GM18861 (cell line): ENCODE data around the gene DTNBP1.

Source experiments
- ATAC-seq: cut with Tn5 transposase; IDR thresholded peaks from one replicate; pipeline ENCODE4 v1.9.1; 2021; ENCODE audit not compliant: unreplicated experiment

DTNBP1 gene

GRCh38 chr6:15517600-15517999 lies 145.2 kb downstream of the DTNBP1 start:
- no peak for ATAC-seq

- ATAC-seq, result no peak
Observed at GRCh38 chr6:15516923-15517560, 145.8 kb downstream of the DTNBP1 start.

- ATAC-seq, result no peak
Observed at GRCh38 chr6:15516378-15516777, 146.4 kb downstream of the DTNBP1 start.

GRCh38 chr6:15515660-15516375 lies 147.0 kb downstream of the DTNBP1 start:
- ATAC-seq, result no peak

GRCh38 chr6:15515226-15515625 lies 147.6 kb downstream of the DTNBP1 start:
- ATAC-seq, result no peak

- no peak for ATAC-seq
Observed at GRCh38 chr6:15513801-15514711, 148.8 kb downstream of the DTNBP1 start.

GRCh38 chr6:15513131-15513771 lies 149.6 kb downstream of the DTNBP1 start:
- ATAC-seq, result no peak

- ATAC-seq, result no peak
Observed at GRCh38 chr6:15512721-15513120, 150.1 kb downstream of the DTNBP1 start.

- ATAC-seq, result no peak
Observed at GRCh38 chr6:15512126-15512525, 150.7 kb downstream of the DTNBP1 start.

GRCh38 chr6:15511248-15512125 lies 151.3 kb downstream of the DTNBP1 start:
- no peak for ATAC-seq

- ATAC-seq, result no peak
Observed at GRCh38 chr6:15510536-15511247, 152.1 kb downstream of the DTNBP1 start.

GRCh38 chr6:15510121-15510520 lies 152.7 kb downstream of the DTNBP1 start:
- ATAC-seq, result no peak

GRCh38 chr6:15509335-15509933 lies 153.4 kb downstream of the DTNBP1 start:
- no peak for ATAC-seq

- ATAC-seq, result no peak
Observed at GRCh38 chr6:15508931-15509330, 153.9 kb downstream of the DTNBP1 start.

- ATAC-seq, result no peak
Observed at GRCh38 chr6:15508441-15508871, 154.4 kb downstream of the DTNBP1 start.

GRCh38 chr6:15507746-15508145 lies 155.1 kb downstream of the DTNBP1 start:
- no peak for ATAC-seq

- no peak for ATAC-seq
Observed at GRCh38 chr6:15507221-15507620, 155.6 kb downstream of the DTNBP1 start.

- ATAC-seq, result no peak
Observed at GRCh38 chr6:15506066-15506465, 156.8 kb downstream of the DTNBP1 start.

- no peak for ATAC-seq
Observed at GRCh38 chr6:15505463-15505918, 157.3 kb downstream of the DTNBP1 start.
